GM19455 (cell line): ENCODE results near the gene THRB.
"Not testable (repeated sequence)": the region's sequence is repeated elsewhere in the genome, so short reads cannot be mapped to it uniquely, and the experiment has no call there.

Source experiments
- ATAC-seq: cut with Tn5 transposase; IDR thresholded peaks from one replicate; pipeline ENCODE4 v1.9.1; 2021; ENCODE audit not compliant: unreplicated experiment

Gene THRB

DNA sequence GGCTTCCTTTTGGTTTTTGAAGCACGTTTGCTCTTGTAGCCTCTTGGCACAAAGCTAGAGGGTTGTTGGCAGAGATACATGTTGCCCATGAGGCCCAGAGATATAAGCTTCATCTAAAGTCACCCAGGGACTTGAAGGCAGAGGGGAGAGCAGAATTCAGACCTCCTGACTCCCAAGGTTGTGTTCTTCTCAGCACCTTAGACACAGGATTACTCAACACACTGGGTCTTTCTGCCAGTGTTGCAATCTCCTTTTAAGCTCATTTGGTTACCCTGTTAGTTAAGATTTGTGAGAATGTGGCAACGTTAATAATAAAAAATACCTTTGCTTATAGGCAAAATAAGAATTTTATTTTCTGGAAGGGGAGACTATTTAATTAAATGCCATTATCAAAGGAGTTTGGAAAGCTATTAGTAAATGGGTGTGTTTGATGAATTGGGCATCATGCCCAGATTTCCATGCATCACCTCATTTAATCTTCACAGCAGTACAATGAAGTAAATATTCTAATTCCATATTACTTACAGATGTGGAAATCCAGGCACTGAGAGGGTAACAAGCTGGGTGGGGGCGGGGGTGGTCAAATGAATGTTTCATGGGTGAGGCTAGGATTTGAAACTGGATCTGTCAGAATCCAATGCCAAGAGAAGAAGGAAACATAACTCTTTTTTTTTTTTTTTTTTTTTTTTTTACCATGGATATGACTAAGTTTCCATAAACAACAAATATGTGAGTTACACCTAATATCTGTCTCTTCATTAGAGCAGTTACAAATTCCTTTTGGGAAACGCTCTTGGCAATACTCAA lies 366.2 kb downstream of the THRB start:
- ATAC-seq = no peak

DNA sequence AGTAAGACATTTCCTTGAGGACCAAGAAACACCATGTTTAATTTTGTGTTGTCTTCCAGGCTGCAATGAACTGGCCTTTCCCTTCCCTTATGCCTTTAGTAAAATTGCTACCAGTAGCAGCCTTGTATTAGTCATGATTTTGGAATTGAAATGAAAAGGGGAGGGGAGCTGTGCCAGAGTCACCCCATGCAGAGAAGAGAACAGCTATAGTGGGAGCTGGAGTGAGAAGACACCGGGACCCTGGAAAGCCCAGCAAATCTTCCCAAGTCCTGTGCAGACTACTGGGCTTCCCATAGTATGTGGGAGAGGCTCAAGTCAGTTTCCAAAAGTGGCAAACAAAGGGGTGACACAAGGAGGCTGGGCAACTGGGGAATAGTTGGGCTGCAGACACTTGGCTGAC lies 371.1 kb downstream of the THRB start:
- no peak for ATAC-seq

GRCh38 chr3:24120434-24120833 lies 374.2 kb downstream of the THRB start:
- ATAC-seq = no peak

DNA sequence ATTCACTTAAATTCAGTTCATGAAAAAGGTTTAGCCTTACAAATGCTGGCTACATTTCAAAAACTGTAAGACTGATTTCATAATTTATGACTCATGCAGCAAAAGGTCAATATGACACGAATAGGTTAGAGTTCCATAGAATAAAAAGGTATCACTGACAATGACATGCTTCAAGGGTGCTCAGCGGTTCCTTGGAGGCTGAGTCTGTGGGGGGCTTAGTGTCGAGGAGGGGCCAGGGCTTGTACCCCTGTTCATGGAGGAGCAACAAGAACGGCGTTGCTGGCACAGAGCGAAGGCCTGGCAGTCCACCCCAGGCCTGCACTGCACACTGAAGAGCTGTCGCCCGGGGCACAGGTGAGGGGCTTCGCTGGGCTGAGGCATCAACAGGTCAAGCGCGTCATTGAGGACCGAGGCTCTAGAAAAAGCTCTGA lies 375.3 kb downstream of the THRB start:
- no peak for ATAC-seq

DNA sequence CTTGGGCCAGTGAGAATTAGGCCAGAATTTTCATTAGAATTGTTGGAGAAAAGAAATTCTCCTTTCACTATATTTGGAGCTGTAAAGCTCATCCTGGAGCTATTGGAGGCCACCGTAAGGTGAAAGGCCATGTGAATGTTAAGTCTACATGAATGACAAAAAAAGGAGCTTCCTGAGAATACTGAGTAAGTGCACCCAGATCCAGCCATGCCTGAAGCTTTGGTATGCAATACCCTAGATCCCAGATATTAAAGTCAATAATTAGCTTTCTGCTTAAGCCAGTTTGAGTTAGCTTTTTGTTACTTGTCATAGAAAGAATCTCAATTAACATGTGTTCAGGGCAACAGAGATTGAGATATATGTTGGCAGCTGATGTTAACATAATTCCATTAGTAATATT lies 377.1 kb downstream of the THRB start:
- ATAC-seq = no peak

DNA sequence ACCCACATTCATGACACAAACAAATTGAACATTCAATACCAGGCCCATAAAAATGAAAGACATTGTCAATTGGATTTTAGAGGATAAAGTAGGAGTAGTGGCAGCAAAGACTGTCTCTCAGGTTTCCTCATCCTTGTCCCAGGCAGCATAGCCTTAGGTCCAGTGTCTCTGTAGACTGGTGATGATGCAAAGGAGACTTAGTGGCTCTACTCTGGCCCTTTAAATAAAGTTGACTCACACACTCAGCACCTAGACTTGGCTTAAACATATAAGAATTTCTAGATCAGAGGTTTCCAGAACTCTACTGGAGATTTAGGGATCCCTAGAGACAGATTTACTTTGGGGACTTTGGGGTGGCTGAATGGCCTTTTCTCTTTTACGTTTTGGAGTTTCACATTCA lies 382.9 kb downstream of the THRB start:
- no peak for ATAC-seq

GRCh38 chr3:24110051-24110450 lies 384.6 kb downstream of the THRB start:
- ATAC-seq = no peak

DNA sequence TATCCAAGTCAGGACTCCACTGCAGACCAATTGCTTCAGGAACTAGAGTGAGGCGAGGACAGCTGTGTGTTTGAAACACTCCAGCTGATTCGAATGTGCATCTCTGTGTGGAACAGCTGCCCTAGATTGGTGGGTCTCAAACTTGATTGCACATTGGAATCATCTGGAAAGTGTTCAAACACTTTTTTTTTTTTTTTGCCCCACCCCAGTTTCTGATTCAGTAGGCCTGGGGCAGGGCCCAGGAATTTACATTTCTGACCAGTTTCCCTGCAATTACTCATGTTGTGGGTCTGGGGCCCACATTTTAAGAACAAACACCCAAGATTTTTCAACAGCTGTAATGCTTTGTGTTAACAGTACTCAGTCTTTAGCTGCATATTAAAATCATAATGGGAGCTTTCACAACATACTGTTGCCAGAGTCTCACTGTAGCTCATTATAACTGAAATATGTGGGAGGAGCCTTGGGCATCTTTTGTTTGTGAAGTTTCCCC lies 392.9 kb downstream of the THRB start:
- ATAC-seq = no peak

DNA sequence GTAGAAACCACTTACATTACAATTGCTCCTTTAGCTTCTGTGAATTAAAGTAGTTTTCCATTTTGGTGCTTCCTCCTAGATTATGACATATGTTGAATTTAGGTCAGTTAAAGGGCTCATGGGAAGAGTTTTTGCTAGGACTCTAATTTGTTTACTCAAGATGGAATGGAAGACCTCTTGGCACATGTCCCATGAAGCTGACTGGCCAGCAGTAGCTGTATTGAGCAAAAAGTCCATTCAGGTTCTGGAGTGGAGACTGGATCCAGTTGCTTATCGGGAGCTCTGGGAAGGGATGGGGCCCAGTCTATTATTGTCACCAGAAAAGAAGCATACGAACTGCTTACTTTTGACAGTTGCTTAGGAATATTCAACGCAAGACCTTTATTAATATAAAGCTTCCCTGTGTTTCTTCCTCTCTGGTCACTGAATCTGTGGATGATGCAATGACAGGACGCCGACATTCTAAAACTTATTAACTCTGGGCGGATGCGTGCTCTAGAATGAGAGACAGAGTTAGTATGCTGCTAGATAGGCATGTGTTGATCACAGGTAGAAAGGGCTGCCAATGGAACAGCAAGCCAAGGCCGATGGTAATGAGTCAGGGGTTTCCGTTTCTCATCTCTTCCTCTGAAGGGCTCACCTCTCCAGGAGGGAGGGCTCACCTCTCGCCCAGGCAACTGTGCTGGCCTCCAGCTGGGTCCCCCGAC lies 393.8 kb downstream of the THRB start:
- no peak for ATAC-seq

- ATAC-seq = no peak
Measured at GRCh38 chr3:24096695-24097290, 397.9 kb downstream of the THRB start.

DNA sequence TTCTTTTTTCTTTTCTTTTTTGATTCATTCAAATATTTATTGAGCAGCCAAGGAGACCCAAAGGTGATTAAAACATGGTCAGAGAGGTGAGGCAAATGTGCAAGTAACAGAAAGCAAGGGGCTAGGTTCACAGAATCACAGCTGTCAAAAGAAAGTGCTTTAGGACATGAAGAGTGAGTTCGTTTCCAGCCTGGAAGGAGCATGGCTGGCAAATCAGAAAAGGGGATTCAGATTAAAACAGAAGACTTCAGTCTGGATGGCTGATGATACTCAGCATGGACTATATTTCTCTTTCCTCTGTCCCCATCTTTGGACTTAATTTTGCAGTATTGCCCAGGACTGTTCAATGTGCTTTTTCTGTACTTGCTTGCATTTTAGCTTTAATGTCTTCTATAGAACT lies 398.4 kb downstream of the THRB start:
- ATAC-seq = no peak

DNA sequence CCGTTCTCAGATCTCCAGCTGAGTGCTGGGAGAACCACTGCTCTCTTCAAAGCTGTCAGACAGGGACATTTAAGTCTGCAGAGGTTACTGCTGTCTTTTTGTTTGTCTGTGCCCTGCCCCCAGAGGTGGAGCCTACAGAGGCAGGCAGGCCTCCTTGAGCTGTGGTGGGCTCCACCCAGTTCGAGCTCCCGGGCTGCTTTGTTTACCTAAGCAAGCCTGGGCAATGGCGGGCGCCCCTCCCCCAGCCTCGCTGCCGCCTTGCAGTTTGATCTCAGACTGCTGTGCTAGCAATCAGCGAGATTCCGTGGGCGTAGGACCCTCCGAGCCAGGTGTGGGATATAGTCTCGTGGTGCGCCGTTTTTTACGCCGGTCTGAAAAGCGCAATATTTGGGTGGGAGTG lies 399.8 kb downstream of the THRB start:
- ATAC-seq = not testable (repeated sequence)

DNA sequence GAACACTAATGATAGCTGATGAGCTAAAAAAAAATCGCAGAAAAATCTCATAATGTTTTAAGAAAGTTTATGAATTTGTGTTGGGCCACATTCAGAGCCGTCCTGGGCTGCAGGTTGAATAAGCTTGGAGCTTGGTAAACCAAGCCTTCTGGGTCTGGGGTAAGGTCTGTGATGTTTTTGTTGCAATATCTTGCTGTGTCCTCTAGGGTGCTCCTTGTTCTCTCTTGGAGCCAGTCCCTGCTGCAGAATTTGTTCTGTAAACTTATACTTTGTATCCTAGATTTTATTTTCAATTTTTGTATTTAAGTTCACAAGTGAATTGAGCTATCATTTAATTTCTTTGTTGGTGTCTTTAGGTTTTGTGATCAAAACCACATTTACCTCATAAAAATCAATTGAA lies 405.9 kb downstream of the THRB start:
- no peak for ATAC-seq

DNA sequence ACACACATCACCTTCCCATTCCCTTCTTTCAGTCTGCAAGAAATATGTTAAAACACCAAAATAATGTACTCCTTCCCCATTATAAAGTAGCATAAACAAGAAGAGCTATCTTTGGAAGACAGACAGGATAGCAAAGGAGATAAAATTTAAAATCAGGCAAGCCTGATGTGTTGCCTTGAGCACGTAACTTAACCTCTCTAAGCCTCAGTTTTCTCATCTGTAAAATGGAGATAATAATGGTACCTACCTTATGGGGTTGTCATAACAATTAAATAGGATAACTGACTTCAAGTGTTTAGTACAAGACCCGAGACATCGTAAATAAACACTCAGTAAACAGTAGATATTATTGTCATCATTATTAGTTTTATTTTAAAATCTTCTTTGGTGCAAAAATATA lies 407.2 kb downstream of the THRB start:
- no peak for ATAC-seq

DNA sequence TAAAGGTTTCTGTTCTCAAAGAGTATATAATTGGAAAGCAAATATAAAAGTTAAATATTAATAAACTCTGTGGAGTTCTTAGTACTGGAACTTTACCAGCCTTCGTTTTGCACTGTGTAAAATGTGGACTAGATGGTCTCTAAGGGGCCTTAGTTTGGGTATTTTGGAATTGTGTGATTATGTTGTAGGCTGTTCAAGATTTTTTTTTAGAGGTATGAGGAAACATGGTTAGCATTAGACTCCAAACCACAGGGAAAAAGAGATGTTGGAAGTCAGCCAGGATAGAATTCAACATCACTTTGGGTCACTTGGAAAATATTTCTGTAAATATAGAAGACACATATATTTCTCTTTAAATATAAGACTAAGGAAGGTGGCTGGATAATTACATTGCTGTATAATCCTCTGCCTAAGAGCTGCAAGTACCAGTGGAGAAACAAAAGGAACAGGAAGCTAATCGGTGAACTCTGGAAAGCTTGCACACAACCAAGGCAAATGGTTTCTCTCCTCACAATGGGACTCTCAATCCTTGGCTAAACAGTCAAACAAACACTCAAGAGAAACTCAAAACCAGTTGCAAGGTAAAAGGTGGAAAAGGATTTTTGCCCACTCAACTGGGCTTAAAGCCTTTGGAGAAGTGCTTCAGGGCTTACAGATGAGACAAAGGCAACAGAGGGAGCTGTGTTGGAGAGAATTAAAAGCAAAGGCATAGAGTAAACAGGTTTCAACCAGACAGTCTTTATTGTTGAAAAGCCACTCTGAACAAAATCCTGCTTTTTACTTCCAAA lies 407.8 kb downstream of the THRB start:
- no peak for ATAC-seq

DNA sequence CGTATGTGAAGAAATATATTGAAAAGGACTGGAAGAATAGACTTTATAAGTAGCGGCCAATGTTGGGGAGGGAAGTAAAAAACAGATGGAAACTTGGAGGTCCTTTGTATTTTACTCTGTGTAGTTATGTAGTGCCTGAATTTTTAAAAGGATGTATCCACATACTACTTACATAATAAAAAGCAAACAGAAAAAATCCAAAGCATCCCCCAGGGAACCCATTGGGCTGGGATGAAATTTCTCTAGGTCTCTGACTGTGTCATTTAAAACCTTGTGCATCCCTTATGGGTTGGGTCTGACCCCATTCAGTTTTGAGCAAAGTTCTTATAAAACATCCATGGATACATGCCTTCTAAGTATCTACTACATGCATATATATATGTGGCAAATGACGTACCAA lies 408.4 kb downstream of the THRB start:
- ATAC-seq = no peak

DNA sequence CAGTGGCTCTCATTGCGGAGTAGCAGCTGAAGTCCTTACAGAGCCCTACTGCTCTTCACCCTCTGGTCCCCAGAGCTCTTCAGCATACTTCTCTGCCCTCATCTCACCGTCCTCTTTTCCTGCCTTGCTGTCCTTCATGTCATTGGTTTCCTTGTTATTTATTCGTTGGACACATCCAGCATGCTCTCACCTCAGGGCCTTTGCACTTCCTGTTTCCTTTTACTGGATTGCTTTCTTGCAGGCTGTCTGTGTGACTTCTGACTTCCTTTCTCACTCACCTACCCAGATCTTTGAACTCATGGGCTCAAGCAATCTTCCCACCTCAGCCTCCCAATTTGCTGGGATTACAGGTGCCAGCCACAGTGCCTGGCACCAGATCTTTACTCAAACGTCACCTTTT lies 422.5 kb downstream of the THRB start:
- ATAC-seq = no peak

DNA sequence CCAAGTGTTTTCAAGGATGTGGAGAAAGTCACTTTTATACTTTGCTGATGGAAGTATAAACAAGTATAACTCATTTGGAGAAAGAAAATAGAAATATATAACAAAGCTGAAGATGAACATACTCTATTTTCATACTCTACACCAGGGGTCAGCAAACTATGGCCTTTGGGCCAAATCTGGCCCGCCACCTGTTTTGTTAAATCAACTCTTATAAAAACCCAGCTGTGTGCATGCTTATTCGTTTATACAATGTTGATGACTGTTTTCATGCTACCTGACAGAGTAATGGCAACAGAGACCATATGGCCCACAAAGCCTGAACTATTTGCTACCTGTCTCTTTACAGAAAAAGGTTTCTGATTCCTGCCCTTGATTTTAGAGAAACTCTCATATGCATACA lies 425.6 kb downstream of the THRB start:
- no peak for ATAC-seq

DNA sequence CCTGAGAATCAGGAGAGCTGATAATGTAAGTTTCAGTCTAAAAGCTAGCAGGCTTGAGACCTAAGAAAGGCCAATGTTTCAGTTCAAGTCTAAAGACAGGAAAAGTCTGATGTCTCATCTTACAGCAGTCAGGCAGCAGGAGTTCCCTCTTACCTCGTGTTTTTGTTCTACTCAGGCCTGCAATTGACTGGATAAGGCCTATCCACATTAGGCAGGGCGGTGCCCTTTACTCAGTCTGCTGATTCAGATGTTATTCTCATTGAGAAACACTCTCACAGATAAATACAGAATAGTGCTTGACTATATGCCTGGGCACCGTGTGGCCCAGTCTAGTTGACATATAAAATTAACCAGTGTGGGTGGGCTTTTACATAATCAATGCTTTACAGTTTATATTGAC lies 427.2 kb downstream of the THRB start:
- no peak for ATAC-seq
